Keratinocyte (primary cell): ENCODE results near the gene TRIM56. TPM values are rescaled to one million over a fixed set of nuclear protein-coding genes. Genes with fewer than 3 reads are reported as not detected.
A peak's percentile ranks its signal among the peaks of the same experiment; 100 is the strongest.
"Not testable (repeated sequence)": the region's sequence is repeated elsewhere in the genome, so short reads cannot be mapped to it uniquely, and the experiment has no call there.

Experiments
- DNase-seq: peaks from one replicate; pipeline ENCODE4 v3.0.0-alpha.2; 2011; ENCODE audit warnings: low read depth, missing footprints, low spot score
- FAIRE-seq: peaks from 2 replicates; lab custom pipeline; 2011; peaks lifted over from hg19 to GRCh38; lab: Jason Lieb, UNC
- H2AFZ ChIP-seq: 2 replicates; pipeline ENCODE4 v1.6.0; 2012; ENCODE audit warnings: low read length, control low read depth, inconsistent platforms; ENCODE audit not compliant: control insufficient read depth
- H3K27ac ChIP-seq: 2 replicates; pipeline ENCODE4 v1.5.1; 2011; ENCODE audit warnings: low read length; ENCODE audit not compliant: control insufficient read depth, insufficient read depth
- H3K27me3 ChIP-seq: 3 replicates; pipeline ENCODE4 v1.6.0; 2011; ENCODE audit warnings: low read length; ENCODE audit not compliant: control insufficient read depth, insufficient read depth; ENCODE audit errors: extremely low read depth
- H3K36me3 ChIP-seq, 2 experiments: 2 replicates in 1 of 2; 3 replicates in 1 of 2; pipeline ENCODE4 v1.5.1; 2011; ENCODE audit warnings: low read length in 2 of 2, mild to moderate bottlenecking in 1 of 2; ENCODE audit not compliant: control insufficient read depth in 2 of 2, insufficient read depth in 2 of 2; ENCODE audit errors: extremely low read depth in 1 of 2
- H3K4me1 ChIP-seq: 3 replicates; pipeline ENCODE4 v1.5.1; 2011; ENCODE audit warnings: low read length; ENCODE audit not compliant: control insufficient read depth, insufficient read depth; ENCODE audit errors: extremely low read depth
- H3K4me2 ChIP-seq: 3 replicates; pipeline ENCODE4 v1.6.0; 2011; ENCODE audit warnings: low read depth, low read length; ENCODE audit not compliant: control insufficient read depth, insufficient read depth; ENCODE audit errors: extremely low read depth
- H3K4me3 ChIP-seq, 3 experiments: fragments of 200-600 bp in 1 of 3; sonication (generic) in 1 of 3; 2 replicates in 2 of 3; 3 replicates in 1 of 3; pipeline ENCODE4 v1.5.1; 2011 to 2016; ENCODE audit warnings: low read length in 3 of 3, mild to moderate bottlenecking in 3 of 3, control low read depth in 2 of 3, inconsistent platforms in 1 of 3, low read depth in 1 of 3, mixed read lengths in 1 of 3, mixed run types in 1 of 3, moderate library complexity in 1 of 3; ENCODE audit not compliant: control insufficient read depth in 2 of 3, insufficient read depth in 2 of 3; ENCODE audit errors: extremely low read depth in 1 of 3
- H3K79me2 ChIP-seq: 2 replicates; pipeline ENCODE4 v1.6.0; 2012; ENCODE audit warnings: low read length; ENCODE audit not compliant: control insufficient read depth, insufficient read depth
- H3K9ac ChIP-seq: 3 replicates; pipeline ENCODE4 v1.6.0; 2011; ENCODE audit warnings: low read length; ENCODE audit not compliant: control insufficient read depth, insufficient read depth; ENCODE audit errors: extremely low read depth
- H3K9me1 ChIP-seq: 3 replicates; pipeline ENCODE4 v1.6.0; 2011; ENCODE audit warnings: low read length; ENCODE audit not compliant: control insufficient read depth, insufficient read depth; ENCODE audit errors: extremely low read depth
- H3K9me3 ChIP-seq: 2 replicates; pipeline ENCODE4 v1.5.1; 2012; ENCODE audit warnings: low read depth, low read length; ENCODE audit not compliant: control insufficient read depth
- H4K20me1 ChIP-seq: 3 replicates; pipeline ENCODE4 v1.6.0; 2011; ENCODE audit warnings: low read length; ENCODE audit not compliant: control insufficient read depth, insufficient read depth; ENCODE audit errors: extremely low read depth
- EZH2 ChIP-seq: IDR thresholded peaks from one replicate; pipeline ENCODE4 v1.6.1; 2012; ENCODE audit warnings: inconsistent platforms, mild to moderate bottlenecking, low read length, moderate library complexity
- dilution Hi-C: fragments of 300-500 bp; cut with MboI; formaldehyde crosslinking; loops from one replicate; pipeline ENCODE4 v1.7.0; 2020; ENCODE audit warnings: low sequenced_read_pairs; ENCODE audit not compliant: extremely low pct_ligation_motif_present
- polyA minus RNA-seq, 3 experiments: library from RNA; depleted of rRNA, polyadenylated mRNA; stranded (reverse); fragments of >200 nt; gene quantifications; 1 replicate in 1 of 3; 2 replicates in 1 of 3; 3 replicates in 1 of 3; pipeline ENCODE4 v1.2.3, GENCODE V29; 2011
- polyA plus RNA-seq, 5 experiments: library from polyadenylated mRNA; depleted of rRNA in 3 of 5; stranded (reverse) in 3 of 5; stranded (forward) in 1 of 5; unstranded in 1 of 5; fragments of >200 nt; gene quantifications; 1 replicate in 1 of 5; 2 replicates in 3 of 5; 3 replicates in 1 of 5; pipeline versions ENCODE4 v1.2.1 to v1.2.3, GENCODE V29; 2011 to 2012; ENCODE audit warnings: missing spikeins in 2 of 5, low read depth in 1 of 5, low replicate concordance in 1 of 5
- TF ChIP-seq, protein P1 (sequence below), 3 experiments: IDR thresholded peaks in 1 of 3; conservative IDR thresholded peaks in 1 of 3; optimal IDR thresholded peaks in 1 of 3; 2 replicates in 2 of 3; 3 replicates in 1 of 3; pipeline versions ENCODE3 to v1.5.1; 2011; ENCODE audit warnings: low read length in 3 of 3, mild to moderate bottlenecking in 3 of 3, moderate library complexity in 2 of 3, control low read depth in 1 of 3, inconsistent platforms in 1 of 3; ENCODE audit not compliant: insufficient read depth in 2 of 3; ENCODE audit errors: extremely low read depth in 1 of 3

The TRIM56 gene
- polyA plus RNA-seq (3.0 to 3.9 TPM (median 3.6 TPM) in 3 replicates), polyA minus RNA-seq (3.2 to 11.9 TPM (median 7.8 TPM) in 3 replicates)
- 3.5 TPM for polyA plus RNA-seq (2011; ENCODE audit: low read depth)
- 1.9 and 2.2 TPM in 2 replicates for polyA plus RNA-seq (2011; cell fraction: cytosol; rRNA removed)
- 10.0 and 14.9 TPM in 2 replicates for polyA plus RNA-seq (2011; cell fraction: nucleus; rRNA removed)
- 6.4 and 13.0 TPM in 2 replicates for polyA plus RNA-seq (2012; ENCODE audit: low replicate concordance)
- polyA minus RNA-seq (2011; cell fraction: cytosol; rRNA and poly(A)+ RNA removed), result 8.6 TPM
- polyA minus RNA-seq (2011; cell fraction: nucleus; rRNA and poly(A)+ RNA removed), result 6.0 and 10.9 TPM in 2 replicates

DNA sequence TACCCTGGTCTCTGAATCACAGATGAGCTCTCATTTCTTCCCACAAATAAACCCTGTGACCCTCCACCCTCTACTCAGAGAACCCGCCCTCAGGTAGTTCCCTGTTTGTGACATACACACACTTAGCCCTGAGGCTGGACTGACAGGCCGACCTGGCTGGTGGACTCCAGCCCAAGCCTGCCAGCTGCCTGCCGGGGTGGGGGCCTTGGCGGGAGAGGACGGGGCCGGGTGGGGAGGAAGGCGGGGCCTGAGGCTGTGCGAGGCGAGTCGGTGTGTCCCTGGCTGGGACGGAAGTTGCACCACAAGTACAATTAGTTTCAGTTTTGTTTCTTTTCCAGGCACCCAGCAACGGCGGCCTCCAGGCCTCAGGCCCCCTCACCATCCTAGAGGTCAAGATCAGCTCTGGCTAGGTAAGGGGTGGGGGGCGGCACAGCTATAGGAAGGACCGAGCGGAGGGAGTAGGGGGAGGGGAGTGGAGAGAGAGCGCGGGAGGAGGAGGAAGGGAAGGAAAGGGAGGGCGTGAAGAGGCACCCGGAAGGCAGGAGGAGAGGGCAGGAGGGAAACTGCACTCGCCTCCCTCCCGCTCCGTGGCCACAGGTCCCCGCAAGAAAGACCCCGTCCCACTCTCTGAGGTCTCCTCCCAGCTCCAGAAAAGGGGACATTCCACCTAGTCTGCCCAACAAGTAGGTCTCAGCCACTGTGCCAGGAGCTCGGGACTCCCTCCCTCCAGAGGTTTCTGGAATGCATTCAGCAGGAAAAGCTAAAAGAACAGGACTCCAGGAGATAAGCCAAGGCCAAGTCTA, at the start of gene TRIM56:
Gene TRIM56, plus strand, starts transcription at position 320 of the 803 bp plus-strand sequence. CDS start 1,832 bp downstream, outside the sequence.
- H3K4me1 ChIP-seq, result peaks cover 19% of the 10 kb centered on the region
- peak within 1 kb of the TSS; percentile 60 for H2AFZ ChIP-seq
- peak within 1 kb of the TSS; percentile 73 for H3K4me2 ChIP-seq
- no peaks in the 10 kb centered on the region for H3K27me3 ChIP-seq
- H3K79me2 ChIP-seq, result peaks cover 39% of the 10 kb centered on the region
- peak within 1 kb of the TSS; percentile 60 to 93 (median 83) for H3K4me3 ChIP-seq
- H3K9ac ChIP-seq, result peak within 1 kb of the TSS; percentile 95
- H3K36me3 ChIP-seq, result peaks cover 6 to 8% of the 10 kb centered on the region in 2 experiments
- no peak for FAIRE-seq
- H3K9me3 ChIP-seq, result no peaks in the 10 kb centered on the region
- no peaks in the 10 kb centered on the region for H4K20me1 ChIP-seq
- dilution Hi-C loops, result no loop called here
- H3K9me1 ChIP-seq, result no peaks in the 10 kb centered on the region
- peak; percentile 99 for DNase-seq
- peak within 1 kb of the TSS; percentile 94 for H3K27ac ChIP-seq
- TF ChIP-seq EZH2, result no peak
- TF ChIP-seq, protein P1, sequence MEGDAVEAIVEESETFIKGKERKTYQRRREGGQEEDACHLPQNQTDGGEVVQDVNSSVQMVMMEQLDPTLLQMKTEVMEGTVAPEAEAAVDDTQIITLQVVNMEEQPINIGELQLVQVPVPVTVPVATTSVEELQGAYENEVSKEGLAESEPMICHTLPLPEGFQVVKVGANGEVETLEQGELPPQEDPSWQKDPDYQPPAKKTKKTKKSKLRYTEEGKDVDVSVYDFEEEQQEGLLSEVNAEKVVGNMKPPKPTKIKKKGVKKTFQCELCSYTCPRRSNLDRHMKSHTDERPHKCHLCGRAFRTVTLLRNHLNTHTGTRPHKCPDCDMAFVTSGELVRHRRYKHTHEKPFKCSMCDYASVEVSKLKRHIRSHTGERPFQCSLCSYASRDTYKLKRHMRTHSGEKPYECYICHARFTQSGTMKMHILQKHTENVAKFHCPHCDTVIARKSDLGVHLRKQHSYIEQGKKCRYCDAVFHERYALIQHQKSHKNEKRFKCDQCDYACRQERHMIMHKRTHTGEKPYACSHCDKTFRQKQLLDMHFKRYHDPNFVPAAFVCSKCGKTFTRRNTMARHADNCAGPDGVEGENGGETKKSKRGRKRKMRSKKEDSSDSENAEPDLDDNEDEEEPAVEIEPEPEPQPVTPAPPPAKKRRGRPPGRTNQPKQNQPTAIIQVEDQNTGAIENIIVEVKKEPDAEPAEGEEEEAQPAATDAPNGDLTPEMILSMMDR (optimal IDR thresholded peaks at IDR 0.05 in 1 of 3, IDR thresholded peaks at IDR 0.05 in 1 of 3, conservative IDR thresholded peaks at IDR 0.05 in 1 of 3; ENCODE audit: extremely low read depth in 1 of 3, insufficient read depth in 2 of 3, low read length in 3 of 3), result no peak

GRCh38 chr7:101035941-101036340, 49.3 kb upstream of the TRIM56 start:
- FAIRE-seq (no peak), DNase-seq (no peak)
- H3K4me2 ChIP-seq, result no peak overlapping the region
- no peaks in the 10 kb centered on the region for H4K20me1 ChIP-seq
- peaks cover 2% of the 10 kb centered on the region for H3K27me3 ChIP-seq
- H3K4me3 ChIP-seq, result no peak overlapping the region
- TF ChIP-seq EZH2, result no peak
- TF ChIP-seq, protein P1 (optimal IDR thresholded peaks at IDR 0.05 in 1 of 3, IDR thresholded peaks at IDR 0.05 in 1 of 3, conservative IDR thresholded peaks at IDR 0.05 in 1 of 3; ENCODE audit: extremely low read depth in 1 of 3, insufficient read depth in 2 of 3, low read length in 3 of 3), result no peak
- H3K9me1 ChIP-seq, result no peaks in the 10 kb centered on the region
- dilution Hi-C loops, result no loop called here
- H3K27ac ChIP-seq, result no peak overlapping the region
- no peak overlapping the region for H2AFZ ChIP-seq
- H3K79me2 ChIP-seq, result no peaks in the 10 kb centered on the region
- no peaks in the 10 kb centered on the region for H3K9me3 ChIP-seq
- H3K4me1 ChIP-seq, result no peaks in the 10 kb centered on the region
- H3K36me3 ChIP-seq, result no peaks in the 10 kb centered on the region
- H3K9ac ChIP-seq, result no peak overlapping the region

DNA sequence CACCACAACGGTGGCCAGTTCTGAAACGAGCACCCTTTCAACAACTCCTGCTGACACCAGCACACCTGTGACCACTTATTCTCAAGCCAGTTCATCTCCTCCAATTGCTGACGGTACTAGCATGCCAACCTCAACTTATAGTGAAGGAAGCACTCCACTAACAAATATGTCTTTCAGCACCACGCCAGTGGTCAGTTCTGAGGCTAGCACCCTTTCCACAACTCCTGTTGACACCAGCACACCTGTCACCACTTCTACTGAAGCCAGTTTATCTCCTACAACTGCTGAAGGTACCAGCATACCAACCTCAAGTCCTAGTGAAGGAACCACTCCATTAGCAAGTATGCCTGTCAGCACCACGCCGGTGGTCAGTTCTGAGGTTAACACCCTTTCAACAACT, 44.0 kb upstream of the TRIM56 start:
- dilution Hi-C loops, DNase-seq: not testable (repeated sequence)

More for the DNA sequence above, 44.0 kb upstream of the TRIM56 start:
- not testable (repeated sequence) for H3K79me2 ChIP-seq, H3K9ac ChIP-seq, H3K27ac ChIP-seq, FAIRE-seq, H3K4me2 ChIP-seq, H3K4me1 ChIP-seq, H2AFZ ChIP-seq, H3K4me3 ChIP-seq, H3K9me3 ChIP-seq, H4K20me1 ChIP-seq, H3K9me1 ChIP-seq, H3K36me3 ChIP-seq, H3K27me3 ChIP-seq
